Glutamatergic neuron (in vitro differentiated cells): Measurements from ENCODE around the gene GRK6. TPM values are rescaled to one million over a fixed set of nuclear protein-coding genes. Genes with fewer than 3 reads are reported as not detected.

ENCODE experiments used
- DNase-seq: peaks from one replicate; pipeline ENCODE4 v3.0.0; 2022
- H3K27ac Mint-ChIP-seq: one replicate; pipeline ENCODE4 v1.8.0; 2020; ENCODE audit warnings: mild to moderate bottlenecking, mixed read lengths, inconsistent platforms; ENCODE audit not compliant: unreplicated experiment
- H3K27me3 Mint-ChIP-seq: one replicate; pipeline ENCODE4 v1.8.0; 2020; ENCODE audit warnings: mild to moderate bottlenecking, moderate library complexity, mixed read lengths, inconsistent platforms; ENCODE audit not compliant: unreplicated experiment
- H3K36me3 Mint-ChIP-seq: one replicate; pipeline ENCODE4 v1.8.0; 2020; ENCODE audit warnings: mild to moderate bottlenecking, mixed read lengths, inconsistent platforms; ENCODE audit not compliant: unreplicated experiment
- H3K4me1 Mint-ChIP-seq: one replicate; pipeline ENCODE4 v1.8.0; 2020; ENCODE audit warnings: mild to moderate bottlenecking, low read depth, mixed read lengths, inconsistent platforms; ENCODE audit not compliant: unreplicated experiment
- H3K4me3 Mint-ChIP-seq: one replicate; pipeline ENCODE4 v1.8.0; 2020; ENCODE audit warnings: mild to moderate bottlenecking, mixed read lengths, inconsistent platforms; ENCODE audit not compliant: unreplicated experiment
- H3K9me3 Mint-ChIP-seq: one replicate; pipeline ENCODE4 v1.8.0; 2020; ENCODE audit warnings: mild to moderate bottlenecking, moderate library complexity, mixed read lengths, inconsistent platforms; ENCODE audit not compliant: unreplicated experiment
- CTCF ChIP-seq: fragments of 200-600 bp; sonication (generic); IDR thresholded peaks from one replicate; pipeline ENCODE4 v1.5.0; 2021; ENCODE audit not compliant: partially characterized antibody, unreplicated experiment
- total RNA-seq: library from RNA; stranded (reverse); fragmentation: NEBNext Ultra II Directional; extraction: Animal tissue kit (Norgen Biotek cat#: 25700); gene quantifications from one replicate; pipeline ENCODE4 v1.2.1, GENCODE V29; 2021; ENCODE audit not compliant: unreplicated experiment

The GRK6 gene
- total RNA-seq, 1 donor from 2014 or later: 43.9 TPM

DNA sequence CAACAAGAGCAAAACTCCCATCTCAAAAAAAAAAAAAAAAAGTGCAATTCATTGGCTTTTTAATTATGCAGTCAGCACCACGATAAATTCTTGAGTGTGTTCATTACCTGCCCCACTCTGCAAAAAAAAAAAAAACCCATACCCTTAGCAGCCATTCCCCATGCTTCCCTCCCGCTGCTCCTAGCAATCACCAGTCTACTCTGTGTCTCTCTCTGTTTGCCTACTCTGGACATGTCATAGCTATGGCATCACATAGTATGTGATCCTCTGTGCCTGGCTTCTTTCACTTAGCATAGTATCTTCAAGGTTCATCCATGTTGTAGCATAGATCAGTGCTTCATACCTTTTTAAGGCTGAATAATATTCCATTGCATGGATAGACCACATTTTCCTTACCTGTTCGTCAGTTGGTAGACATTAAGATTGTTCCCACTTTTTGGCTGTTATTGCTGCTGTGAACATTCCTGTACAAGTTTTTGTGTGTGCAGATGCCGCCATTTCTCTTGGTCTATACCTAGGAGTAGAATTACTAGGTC is 13.1 kb downstream of the GRK6 start:
- H3K9me3 Mint-ChIP-seq: peaks cover 7% of the 10 kb centered on the region
- no peak overlapping the region for H3K4me3 Mint-ChIP-seq
- TF ChIP-seq CTCF: no peak
- peaks cover 11% of the 10 kb centered on the region for H3K4me1 Mint-ChIP-seq
- no peak for DNase-seq
- H3K27me3 Mint-ChIP-seq: peaks cover 6% of the 10 kb centered on the region
- H3K36me3 Mint-ChIP-seq: peaks cover 5% of the 10 kb centered on the region
- H3K27ac Mint-ChIP-seq: no peak overlapping the region

GRCh38 chr5:177440211-177440989 is 13.9 kb downstream of the GRK6 start:
- Mint-ChIP-seq H3K4me3 (no peak overlapping the region), H3K4me1 (peaks cover 14% of the 10 kb centered on the region), H3K36me3 (peaks cover 5% of the 10 kb centered on the region), H3K27me3 (peaks cover 10% of the 10 kb centered on the region), H3K9me3 (peaks cover 12% of the 10 kb centered on the region), H3K27ac (peak overlapping the region; percentile 66)
- no peak for DNase-seq
- no peak for TF ChIP-seq CTCF

DNA sequence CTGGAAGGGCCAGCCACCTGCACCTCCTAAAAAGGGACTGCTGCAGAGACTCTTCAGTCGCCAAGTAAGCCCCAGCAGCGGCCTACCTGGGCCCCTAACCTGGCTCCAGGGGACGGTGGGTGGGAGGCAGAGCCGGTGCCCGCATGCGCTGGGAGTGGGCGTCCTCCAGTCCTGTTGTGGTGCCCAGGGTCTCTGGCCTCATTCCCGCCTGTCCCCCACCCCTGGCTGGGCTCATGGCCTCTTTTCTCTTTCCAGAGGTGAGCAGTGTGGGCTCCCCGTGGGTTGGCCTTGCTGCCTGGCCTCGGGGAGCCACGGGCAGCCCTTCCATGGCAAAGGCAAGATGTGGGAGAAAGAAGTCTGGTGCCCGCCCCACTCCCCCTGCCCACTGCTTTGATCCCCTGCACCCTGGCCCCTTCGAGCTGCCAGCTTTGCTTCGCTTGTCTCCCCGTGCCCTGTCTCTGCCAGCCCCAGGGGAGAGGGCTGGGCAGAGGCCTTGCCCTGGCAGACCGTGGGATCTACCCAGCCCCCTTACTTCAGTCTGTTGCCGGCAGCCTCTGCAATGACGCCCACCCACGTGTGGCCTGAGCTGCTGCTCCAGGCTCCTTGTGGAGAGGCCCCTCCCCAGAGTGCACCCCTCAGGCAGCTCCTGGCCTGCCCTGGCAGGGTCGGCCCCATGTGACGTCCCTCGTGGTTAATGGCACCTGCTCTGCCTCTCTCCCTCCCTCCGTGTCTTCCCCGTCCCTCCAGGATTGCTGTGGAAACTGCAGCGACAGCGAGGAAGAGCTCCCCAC is 14.7 kb downstream of the GRK6 start:
- no peak for TF ChIP-seq CTCF
- DNase-seq: no peak
- no peak overlapping the region for H3K4me3 Mint-ChIP-seq
- peaks cover 15% of the 10 kb centered on the region for H3K27me3 Mint-ChIP-seq
- H3K9me3 Mint-ChIP-seq: peaks cover 19% of the 10 kb centered on the region
- peaks cover 19% of the 10 kb centered on the region for H3K4me1 Mint-ChIP-seq
- peaks cover 5% of the 10 kb centered on the region for H3K36me3 Mint-ChIP-seq
- no peak overlapping the region for H3K27ac Mint-ChIP-seq

GRCh38 chr5:177442066-177442826 is 15.8 kb downstream of the GRK6 start:
- H3K9me3 Mint-ChIP-seq: peaks cover 19% of the 10 kb centered on the region
- peaks cover 15% of the 10 kb centered on the region for H3K27me3 Mint-ChIP-seq
- no peak overlapping the region for H3K27ac Mint-ChIP-seq
- DNase-seq: no peak
- peaks cover 19% of the 10 kb centered on the region for H3K4me1 Mint-ChIP-seq
- H3K36me3 Mint-ChIP-seq: peaks cover 5% of the 10 kb centered on the region
- no peak for TF ChIP-seq CTCF
- peak overlapping the region; percentile 20 for H3K4me3 Mint-ChIP-seq
